Ureter (tissue), 1 donor: ENCODE results near the gene NBPF4. TPM values are rescaled to one million over a fixed set of nuclear protein-coding genes. Genes with fewer than 3 reads are reported as not detected.
"Not testable (repeated sequence)": the region's sequence is repeated elsewhere in the genome, so short reads cannot be mapped to it uniquely, and the experiment has no call there.

ENCODE experiments used
- DNase-seq: peaks from one replicate; pipeline ENCODE4 v3.0.0-alpha.2; 2020; ENCODE audit warnings: low spot score
- total RNA-seq: library from RNA; stranded (reverse); gene quantifications from one replicate; pipeline ENCODE4 v1.2.4, GENCODE V29; 2023
- donor health status: DM: yes; HTN: yes; CAD: no.

Gene NBPF4
- total RNA-seq, 1 donor from 2014 or later = 0.34 TPM

DNA sequence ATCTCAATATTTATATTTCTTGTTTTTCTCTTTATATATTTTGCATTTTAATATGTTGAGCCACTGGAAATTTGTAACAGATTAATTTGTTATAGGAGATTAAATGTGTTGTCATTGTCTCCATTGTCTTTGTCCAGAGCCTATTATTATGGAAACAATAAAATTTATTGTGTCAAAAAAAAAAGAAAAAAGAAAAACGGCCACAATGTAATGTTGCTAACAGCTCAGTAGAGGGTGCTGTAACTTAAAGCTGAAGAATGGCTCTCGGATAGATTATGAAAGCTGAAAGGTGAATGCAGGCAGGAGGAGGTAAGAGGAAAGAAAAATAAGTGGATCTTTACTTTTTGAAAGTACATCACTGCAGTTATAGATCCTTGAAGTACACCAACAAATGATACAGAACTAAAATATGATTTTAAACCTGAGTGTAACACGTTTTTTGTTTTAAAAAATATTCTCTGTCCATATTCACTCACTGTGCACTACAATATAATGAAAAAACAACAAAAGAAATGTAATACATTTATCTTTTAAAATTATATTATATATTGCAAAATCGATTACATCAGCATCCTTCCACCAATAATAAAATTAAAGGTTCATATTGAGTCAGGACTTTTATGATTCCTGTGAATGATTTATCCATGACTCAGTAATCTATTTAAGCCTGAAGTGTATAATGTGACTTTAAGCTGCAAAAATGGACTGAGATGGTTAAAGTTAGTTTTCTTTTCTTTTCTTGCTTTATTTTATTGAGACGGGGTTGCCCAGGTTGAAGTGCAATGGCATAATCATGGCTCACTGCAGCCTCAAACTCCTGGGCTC lies 29.0 kb downstream of the NBPF4 start:
- DNase-seq = not testable (repeated sequence)

DNA sequence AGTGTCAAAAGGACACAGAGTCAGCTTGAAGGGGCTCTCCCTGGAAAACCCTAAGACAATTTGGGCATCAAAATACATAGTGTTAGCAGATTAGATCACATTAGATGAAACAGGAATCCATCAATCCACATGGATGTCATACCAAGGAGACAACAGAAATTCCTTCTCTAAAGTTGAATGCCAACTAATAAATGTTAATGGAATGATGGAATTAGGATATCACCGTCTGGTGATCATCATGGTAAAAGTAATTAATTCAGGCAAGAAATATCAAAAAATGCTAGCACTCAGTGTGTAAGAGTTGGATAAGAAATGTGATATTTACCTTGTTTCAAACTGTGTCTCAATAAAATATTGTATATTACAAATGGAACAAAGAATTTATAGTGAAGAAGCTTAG lies 32.9 kb downstream of the NBPF4 start:
- no peak for DNase-seq

DNA sequence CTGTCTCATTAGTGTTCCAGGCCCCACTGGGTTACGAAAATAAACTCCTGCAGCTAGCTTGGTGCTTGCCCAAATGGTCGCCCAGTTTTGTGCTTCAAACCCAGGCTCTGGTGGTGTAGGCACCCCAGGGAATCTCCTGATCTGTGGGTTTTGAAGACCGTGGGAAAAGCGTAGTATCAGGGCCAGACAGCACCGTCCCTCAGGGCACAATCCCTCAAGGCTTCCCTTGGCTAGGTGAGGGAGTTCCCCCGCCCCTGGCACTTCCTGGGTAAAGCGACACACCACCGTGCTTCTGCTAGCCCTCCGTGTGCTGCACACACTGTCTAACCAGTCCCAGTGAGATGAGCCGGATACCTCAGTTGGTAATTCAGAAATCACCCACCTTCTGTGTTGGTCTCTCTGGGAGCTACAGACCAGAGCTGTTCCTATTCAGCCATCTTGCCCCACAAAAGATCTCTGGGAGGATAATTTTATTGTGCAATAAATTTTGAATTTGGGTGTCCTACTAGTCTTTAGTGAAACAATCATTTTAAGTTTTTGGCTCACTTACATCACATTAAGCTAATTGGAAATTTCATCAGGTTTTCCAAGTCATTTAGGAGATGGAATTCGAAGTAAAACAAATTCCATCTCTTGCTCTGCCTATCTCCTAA lies 34.3 kb downstream of the NBPF4 start:
- DNase-seq = no peak

DNA sequence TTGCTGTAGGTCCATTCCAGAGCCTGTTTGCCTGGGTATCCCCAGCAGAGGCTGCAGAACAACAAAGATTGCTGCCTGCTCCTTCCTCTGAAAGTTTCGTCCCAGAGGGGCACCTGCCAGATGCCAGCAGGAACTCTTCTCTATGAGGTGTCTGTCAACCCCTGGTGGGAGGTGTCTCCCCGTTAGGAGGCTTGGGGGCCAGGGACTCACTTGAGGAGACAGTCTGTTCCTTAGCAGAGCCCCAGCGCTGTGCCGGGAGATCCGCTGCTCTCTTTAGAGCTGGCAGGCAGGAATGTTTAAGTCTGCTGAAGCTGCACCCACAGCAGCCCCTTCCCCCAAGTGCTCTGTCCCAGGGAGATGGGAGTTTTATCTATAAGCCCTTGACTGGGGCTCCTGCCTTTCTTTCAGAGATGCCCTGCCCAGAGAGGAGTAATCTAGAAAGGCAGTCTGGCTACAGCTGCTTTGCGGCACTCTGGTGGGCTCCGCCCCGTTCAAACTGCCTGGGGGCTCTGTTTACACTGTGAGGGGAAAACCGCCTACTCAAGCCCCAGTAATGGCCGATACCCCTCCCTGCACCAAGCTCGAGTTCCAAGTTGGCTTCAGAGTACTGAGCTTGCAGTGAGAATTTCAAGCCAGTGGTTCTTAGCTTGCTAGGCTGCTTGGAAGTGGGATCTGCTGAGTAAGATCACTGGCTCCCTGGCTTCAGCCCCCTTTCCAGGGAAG lies 35.0 kb downstream of the NBPF4 start:
- no peak for DNase-seq

DNA sequence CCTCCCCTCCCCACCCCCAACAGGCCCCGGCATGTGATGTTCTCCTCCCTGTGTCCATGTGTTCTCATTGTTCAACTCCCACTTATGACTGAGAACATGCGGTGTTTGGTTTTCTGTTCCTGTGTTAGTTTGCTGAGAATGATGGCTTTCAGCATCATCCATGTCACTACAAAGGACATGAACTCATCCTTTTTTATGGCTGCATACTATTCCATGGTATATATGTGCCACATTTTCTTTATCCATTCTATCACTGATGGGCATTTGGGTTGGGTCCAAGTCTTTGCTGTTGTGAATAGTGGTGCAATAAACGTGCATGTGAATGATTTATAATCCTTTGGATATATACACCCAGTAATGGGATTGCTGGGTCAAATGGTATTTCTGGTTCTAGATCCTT lies 40.3 kb downstream of the NBPF4 start:
- DNase-seq = not testable (repeated sequence)

DNA sequence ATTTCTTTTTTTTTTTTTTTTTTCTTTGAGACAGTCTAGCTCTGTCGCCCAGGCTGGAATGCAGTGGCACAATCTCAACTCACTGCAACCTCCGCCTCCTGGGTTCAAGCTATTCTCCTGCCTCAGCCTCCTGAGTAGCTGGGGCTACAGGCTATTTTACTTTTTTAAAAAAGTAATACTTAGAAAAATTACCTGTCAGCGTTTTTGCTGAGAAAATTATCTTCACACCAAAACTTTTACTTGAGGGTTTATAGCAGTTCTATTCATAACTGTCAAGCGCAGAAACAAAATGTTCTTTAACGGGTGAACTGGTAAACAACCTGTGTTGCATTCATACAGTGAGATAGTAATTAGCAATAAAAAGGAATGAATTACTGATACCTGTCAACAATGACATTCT lies 42.2 kb downstream of the NBPF4 start:
- no peak for DNase-seq

DNA sequence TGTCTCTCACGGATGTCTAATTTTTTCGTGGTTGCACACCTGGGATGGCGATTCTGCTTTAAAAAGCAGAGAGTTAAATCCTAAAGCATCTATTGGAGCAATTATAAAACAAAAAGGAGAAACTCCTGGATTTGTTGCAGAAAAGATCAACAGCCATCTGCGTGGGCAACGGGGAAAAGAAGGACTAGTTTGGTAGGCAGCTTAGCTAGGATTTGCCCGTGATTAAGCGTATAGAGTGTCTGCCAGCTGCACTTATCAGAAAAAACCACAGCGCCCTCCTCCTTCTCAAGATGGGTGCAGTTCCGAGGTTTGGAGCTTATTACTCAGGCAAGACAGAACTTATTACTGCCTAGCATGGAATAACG lies 43.2 kb downstream of the NBPF4 start:
- DNase-seq = peak; percentile 59

DNA sequence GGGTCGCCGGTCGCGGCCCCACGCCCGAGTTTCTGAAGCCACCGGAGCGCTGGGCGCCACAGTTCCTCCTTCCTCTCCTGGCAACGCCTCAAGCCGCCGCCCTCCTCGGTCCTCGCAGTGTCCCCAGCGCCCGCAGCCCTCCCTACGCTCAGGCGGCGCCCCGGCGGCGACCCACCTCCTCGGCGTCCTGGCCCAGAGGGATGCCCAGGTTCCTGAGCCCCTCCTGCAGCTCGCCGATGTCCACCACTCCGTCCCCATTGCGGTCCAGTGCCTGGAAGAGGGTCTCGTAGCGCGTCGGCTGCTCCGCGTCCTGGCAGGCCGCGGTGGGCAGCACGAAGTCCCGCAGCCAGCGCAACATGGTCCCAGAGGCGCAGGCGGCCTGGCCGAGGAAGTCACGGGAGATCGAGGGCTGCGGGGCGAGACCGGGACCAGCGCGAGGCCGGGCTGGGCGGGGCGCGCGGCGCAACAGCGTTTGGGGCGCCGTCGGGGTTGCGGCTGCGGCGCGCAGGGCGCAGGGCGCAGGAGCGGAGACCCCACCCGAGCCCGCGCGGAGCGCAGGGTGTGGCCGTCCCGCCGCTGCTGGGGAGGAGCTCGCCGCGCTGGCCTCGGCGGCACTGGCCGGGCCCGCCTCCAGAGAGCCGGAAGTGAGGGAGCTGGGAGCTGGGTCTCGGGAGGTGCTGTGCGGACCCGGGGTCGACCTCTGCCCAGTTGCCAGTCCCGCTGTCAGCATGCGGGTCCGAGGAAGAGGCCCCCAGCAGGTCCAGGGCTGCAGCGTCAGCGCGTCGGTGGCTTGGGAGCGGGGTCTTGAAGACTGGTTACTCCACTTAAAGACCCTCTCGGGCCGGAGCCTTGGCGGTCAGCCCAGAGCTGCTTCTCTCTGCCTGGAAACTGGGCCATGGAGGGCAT lies 43.8 kb downstream of the NBPF4 start, which contains the start of gene SLC25A24:
SLC25A24 (minus strand) TSS at position 563 of the 906 bp plus-strand sequence; CDS start at position 358, 205 bp downstream.
- DNase-seq = peak; percentile 87

DNA sequence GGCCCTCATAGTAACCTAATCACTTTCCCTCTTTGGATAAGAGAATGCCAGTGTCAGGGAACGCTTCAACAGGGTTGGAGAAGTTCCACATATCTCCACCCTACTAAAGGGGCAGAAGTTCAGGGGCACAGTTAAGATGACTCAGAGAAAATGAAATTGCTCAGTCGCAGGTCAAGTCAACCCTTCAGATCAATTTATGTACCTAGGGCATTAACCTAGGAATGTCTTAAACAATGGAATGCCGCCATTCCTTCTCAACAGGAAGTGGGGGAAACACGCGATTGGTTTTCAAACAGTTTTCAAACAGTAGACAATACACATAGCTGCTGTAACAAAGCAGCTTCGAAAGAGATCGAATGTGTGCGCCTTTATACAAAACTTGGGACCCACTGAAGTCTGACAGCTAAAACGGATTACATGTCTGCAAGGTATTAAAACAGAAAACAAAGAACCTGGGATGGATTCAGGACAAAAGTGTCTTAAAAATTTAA lies 44.6 kb downstream of the NBPF4 start:
- no peak for DNase-seq

DNA sequence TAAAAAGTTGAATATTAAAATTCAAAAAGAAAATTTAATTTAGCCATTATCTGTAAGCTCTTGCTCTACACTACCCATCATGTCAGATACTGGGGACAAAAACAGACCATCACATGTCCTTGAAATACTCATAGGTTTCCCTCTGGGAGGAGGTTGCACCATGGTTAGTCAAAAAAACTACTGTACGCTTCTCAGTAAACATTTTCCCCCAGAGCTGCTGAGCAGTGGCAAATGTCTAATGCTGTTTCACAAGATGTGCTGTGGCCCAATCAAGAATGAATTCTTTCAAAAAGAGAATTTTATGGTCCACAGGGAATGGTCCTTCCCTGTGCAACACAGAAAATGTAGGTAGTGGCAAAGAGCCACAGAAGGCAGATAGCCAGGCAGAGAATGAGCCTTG lies 49.8 kb downstream of the NBPF4 start:
- DNase-seq = no peak

DNA sequence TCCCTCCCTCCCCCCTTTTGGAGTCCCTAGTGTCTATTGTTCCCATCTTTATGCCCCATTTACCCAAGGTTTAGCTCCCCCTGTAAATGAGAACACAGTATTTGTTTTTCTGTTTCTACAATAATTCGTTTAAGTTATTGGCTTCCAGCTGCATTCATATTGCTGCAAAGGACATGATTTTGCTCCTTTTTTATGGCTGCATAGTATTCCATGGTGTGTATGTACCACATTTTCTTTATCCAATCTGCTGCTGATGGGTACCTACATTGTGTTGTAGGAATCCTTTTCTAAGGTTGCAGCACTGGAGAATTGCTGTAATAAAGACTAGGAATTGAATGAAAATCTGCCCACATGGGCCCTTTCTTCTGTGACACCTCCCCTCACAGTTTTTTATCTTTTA lies 50.5 kb downstream of the NBPF4 start:
- no peak for DNase-seq

DNA sequence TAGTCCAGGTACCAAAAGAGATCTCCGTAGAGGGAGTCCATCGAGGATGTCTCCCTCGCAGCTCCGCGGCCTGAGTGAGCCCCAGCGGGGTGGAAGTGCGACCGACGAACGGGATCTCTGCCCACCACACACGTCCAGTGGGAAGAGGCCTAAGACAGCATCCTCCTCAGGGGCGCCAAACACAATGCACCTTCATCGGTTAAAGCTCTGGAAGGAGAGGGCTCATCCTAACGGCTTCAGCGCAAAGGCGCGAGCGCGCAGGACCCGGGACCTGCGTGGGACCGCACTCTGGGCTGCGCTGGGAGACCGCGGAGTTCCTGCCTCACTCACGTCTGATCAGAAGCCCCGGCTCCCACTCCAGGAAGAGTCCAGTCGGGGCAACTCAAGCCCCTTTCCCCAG lies 51.3 kb downstream of the NBPF4 start:
- DNase-seq = no peak

DNA sequence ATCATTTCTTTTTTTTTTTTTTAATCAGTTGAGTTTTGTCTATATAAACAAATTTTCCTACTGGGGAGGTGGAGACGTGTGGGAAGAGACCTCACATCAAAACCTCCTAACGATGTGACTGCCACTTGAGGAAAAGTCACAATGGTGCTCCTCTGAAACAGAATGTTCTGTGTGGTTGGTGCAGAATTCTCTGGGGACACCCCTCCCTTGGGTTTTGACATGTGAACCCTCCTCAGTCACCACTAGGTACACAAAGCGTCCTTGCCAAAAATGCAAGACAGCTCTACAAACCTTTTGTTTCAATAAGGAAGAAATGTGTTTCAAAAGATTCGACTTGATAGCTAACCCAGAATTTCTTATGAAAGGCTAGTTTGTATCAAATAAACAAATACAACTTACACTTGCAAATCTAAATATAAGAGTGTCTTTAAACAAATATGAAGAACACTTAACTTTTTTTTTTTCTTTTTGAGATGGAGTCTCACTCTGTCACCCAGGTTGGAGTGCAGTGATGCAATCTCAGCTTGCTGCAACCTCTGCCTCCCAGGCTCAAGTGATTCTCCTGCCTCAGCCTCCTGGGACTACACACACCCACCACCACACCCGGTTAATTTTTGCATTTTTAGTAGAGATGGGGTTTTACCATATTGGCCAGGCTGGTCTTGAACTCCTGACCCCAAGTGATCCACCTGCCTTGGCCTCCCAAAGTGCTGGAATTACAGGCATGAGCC lies 53.0 kb downstream of the NBPF4 start:
- no peak for DNase-seq

DNA sequence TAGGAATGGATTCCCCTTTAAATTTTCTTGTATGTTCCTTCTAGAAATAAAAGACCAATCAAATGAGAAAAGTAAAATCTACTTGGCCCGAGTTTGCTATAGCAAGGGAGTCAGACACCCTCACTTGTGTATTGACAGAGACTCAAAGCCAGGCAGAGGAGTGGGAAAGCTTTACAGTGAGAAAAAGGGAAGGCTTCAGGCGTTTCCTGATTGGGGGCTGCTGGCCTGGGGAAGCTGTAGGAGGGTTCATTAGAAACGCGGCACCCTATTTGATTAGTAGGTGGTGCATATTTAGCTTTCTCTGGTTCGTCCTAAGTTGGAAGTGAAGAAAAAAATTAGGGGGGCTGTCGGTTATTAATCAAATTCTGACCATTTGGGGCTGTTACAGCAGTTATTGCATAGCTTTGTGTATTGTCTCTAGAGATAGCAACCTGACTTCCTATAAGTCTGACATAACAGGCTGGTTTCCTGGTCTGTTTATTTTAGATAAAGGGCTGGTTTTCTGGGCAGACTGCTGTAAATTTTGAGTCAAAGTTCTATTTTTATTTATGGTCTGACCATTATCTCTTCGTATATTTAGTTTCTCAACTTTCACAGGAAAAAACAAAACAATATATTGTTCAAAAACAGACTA lies 53.8 kb downstream of the NBPF4 start:
- DNase-seq = no peak

DNA sequence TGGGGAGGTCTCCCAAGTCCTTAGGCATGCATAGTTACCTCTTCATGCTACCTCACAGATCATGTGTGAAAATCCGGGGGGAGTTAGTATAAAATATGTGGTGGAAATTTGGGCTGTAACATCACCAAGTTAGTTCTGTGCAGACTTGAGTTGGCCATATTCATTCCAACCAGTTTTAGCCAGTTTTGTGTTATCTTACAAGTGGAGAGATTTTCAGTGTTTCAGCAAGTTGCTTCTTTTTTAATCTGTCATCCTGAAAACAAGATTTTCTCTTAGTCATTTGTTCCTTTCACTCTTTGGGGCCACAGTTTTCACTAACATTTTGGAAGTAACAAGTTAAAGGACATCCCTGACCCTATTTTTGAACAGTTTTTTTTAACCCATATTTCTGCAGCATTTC lies 55.1 kb downstream of the NBPF4 start:
- DNase-seq = no peak

DNA sequence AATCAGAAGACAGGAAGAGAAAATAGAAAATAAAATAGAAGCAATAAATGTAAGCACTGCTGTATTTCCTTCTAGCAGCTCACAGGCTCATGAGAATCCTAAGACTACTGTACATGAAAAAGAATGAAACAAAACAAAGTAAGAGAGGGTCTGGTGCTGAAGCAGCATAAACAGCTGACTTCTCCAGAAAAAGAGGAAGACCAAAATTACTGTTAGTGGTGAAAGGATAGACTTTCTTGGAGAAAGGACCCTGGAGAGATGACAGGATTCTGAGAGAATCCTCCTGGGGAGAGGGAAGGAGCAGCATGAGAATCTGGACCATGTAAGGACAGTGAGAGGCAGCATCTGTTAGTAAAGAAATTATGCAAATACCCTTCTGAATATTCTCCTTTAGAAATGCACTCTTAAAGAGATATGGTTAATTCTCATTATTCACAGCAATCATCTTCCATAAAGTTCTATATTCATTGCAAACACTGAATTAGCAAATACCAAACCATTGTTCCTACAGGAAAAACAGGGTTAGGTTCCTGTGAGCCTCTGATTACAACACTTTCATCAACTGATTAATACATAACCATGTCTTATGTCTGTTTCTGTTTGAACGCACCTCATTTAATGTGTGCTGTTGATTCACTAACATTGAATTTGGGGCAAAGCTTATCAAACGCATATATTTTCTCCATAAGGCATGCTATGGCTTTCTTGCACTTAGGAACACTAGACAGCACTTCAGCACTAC lies 60.7 kb downstream of the NBPF4 start:
- no peak for DNase-seq

DNA sequence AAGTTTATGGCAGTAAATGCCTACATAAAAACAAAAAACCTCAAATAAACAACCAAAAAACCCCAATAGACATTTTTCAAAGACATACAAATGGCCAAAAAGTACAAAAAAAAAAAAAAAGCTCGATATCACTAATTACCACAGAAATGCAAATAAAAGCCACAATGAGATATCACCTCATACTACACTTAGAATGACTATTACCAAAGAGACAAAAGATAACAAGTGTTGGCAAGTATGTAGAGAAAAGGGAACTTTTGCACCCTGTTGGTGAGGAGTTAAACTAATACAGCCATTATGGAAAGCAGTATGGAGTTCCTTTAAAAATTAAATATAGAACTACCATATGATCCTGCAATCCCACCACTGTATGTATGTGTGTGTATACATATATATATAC lies 64.9 kb downstream of the NBPF4 start:
- no peak for DNase-seq
